SK-N-SH (cell line): Measurements from ENCODE around the gene WASHC3. TPM values are rescaled to one million over a fixed set of nuclear protein-coding genes. Genes with fewer than 3 reads are reported as not detected.

Source experiments
- CTCF ChIA-PET: fragments of 300-600, 350-600 bp; formaldehyde crosslinking; extraction: SDS; loops from one replicate; lab custom pipeline; 2021; lab: Yijun Ruan, JAX
- POLR2A ChIA-PET: fragments of 350-600 bp; sonication (Branson Sonifier 250); formaldehyde crosslinking; extraction: SDS; loops from one replicate; lab custom pipeline; 2020; ENCODE audit warnings: antibody characterized with exemption, inconsistent platforms; lab: Yijun Ruan, JAX
- DNase-seq: peaks from one replicate; pipeline ENCODE4 v3.0.0; 2012
- H2AFZ ChIP-seq: fragments of 200-600 bp; sonication (generic); 2 replicates; pipeline ENCODE4 v1.8.1; 2016; ENCODE audit warnings: antibody characterized with exemption, mild to moderate bottlenecking, low read depth
- H3F3A ChIP-seq: fragments of 200-600 bp; sonication (generic); replicated peaks from 2 replicates; pipeline ENCODE3; 2016; ENCODE audit warnings: antibody characterized with exemption, mild to moderate bottlenecking; ENCODE audit not compliant: insufficient read depth
- H3K27ac ChIP-seq, 2 experiments: fragments of 200-500 bp in 1 of 2; fragments of 200-600 bp in 1 of 2; sonication (Bioruptor generic) in 1 of 2; sonication (generic), shearing (Covaris generic) in 1 of 2; 2 replicates each; pipeline versions ENCODE4 v1.5.1 to v1.6.1; 2014 to 2016; ENCODE audit warnings: low read depth in 2 of 2, inconsistent platforms in 1 of 2, low read length in 1 of 2, mild to moderate bottlenecking in 1 of 2, mixed read lengths in 1 of 2
- H3K27me3 ChIP-seq: fragments of 200-600 bp; sonication (generic), shearing (Covaris generic); 2 replicates; pipeline ENCODE4 v1.6.1; 2016; ENCODE audit warnings: mixed run types; ENCODE audit not compliant: insufficient read depth
- H3K36me3 ChIP-seq, 2 experiments: fragments of 200-500 bp in 1 of 2; fragments of 200-600 bp in 1 of 2; sonication (Bioruptor generic) in 1 of 2; sonication (generic) in 1 of 2; replicated peaks in 1 of 2; 2 replicates each; pipeline versions ENCODE3 to v1.5.1; 2014 to 2016; ENCODE audit warnings: low read length in 1 of 2, mild to moderate bottlenecking in 1 of 2; ENCODE audit not compliant: insufficient read depth in 2 of 2, control insufficient read depth in 1 of 2
- H3K4me1 ChIP-seq, 2 experiments: fragments of 200-500 bp in 1 of 2; fragments of 200-600 bp in 1 of 2; sonication (Bioruptor generic) in 1 of 2; sonication (generic), shearing (Covaris generic) in 1 of 2; 2 replicates each; pipeline versions ENCODE4 v1.5.1 to v1.6.1; 2014 to 2016; ENCODE audit warnings: low read depth in 1 of 2, low read length in 1 of 2, mixed run types in 1 of 2; ENCODE audit not compliant: insufficient read depth in 2 of 2, control insufficient read depth in 1 of 2
- H3K4me2 ChIP-seq: fragments of 200-600 bp; sonication (generic), shearing (Covaris generic); 2 replicates; pipeline ENCODE4 v1.6.1; 2017; ENCODE audit warnings: mixed run types
- H3K4me3 ChIP-seq, 2 experiments: fragments of 200-500 bp in 1 of 2; fragments of 200-600 bp in 1 of 2; sonication (Bioruptor generic) in 1 of 2; sonication (generic), shearing (Covaris generic) in 1 of 2; 2 replicates each; pipeline versions ENCODE4 v1.5.1 to v1.8.1; 2014 to 2016; ENCODE audit warnings: low read depth in 2 of 2, inconsistent platforms in 1 of 2, low read length in 1 of 2, mild to moderate bottlenecking in 1 of 2, mixed read lengths in 1 of 2, moderate library complexity in 1 of 2
- H3K79me2 ChIP-seq: fragments of 200-600 bp; sonication (generic); 2 replicates; pipeline ENCODE4 v1.8.1; 2017; ENCODE audit warnings: mild to moderate bottlenecking; ENCODE audit not compliant: insufficient read depth
- H3K9ac ChIP-seq: fragments of 200-600 bp; sonication (generic); 2 replicates; pipeline ENCODE4 v1.6.1; 2017; ENCODE audit warnings: mixed run types
- H3K9me2 ChIP-seq: fragments of 200-600 bp; sonication (generic); 2 replicates; pipeline ENCODE4 v1.6.1; 2017; ENCODE audit warnings: mixed run types
- H3K9me3 ChIP-seq: fragments of 200-600 bp; sonication (generic); 2 replicates; pipeline ENCODE4 v1.6.1; 2017; ENCODE audit warnings: mixed run types, mild to moderate bottlenecking, moderate library complexity
- H4K20me1 ChIP-seq: fragments of 200-600 bp; sonication (generic); 2 replicates; pipeline ENCODE4 v1.6.1; 2017; ENCODE audit warnings: mild to moderate bottlenecking, mixed run types; ENCODE audit not compliant: insufficient read depth
- CHD2 ChIP-seq: fragments of 150-350 bp; IDR thresholded peaks from 2 replicates; pipeline ENCODE4 v1.6.1; 2018; ENCODE audit warnings: low read length; ENCODE audit not compliant: partially characterized antibody
- ELF1 ChIP-seq: IDR thresholded peaks from 2 replicates; pipeline ENCODE4 v1.4.0; 2012
- EP300 ChIP-seq, 2 experiments: IDR thresholded peaks; 2 replicates each; pipeline versions ENCODE4 v1.4.0 to v1.6.1; 2012; ENCODE audit warnings: borderline replicate concordance in 1 of 2, low read depth in 1 of 2, low read length in 1 of 2
- FOSL2 ChIP-seq: IDR thresholded peaks from 2 replicates; pipeline ENCODE4 v1.4.0; 2012; ENCODE audit warnings: low read depth, mild to moderate bottlenecking, moderate library complexity, borderline replicate concordance
- GABPA ChIP-seq: IDR thresholded peaks from 2 replicates; pipeline ENCODE4 v1.4.0; 2012; ENCODE audit warnings: low read depth, mild to moderate bottlenecking
- GATA2 ChIP-seq: sonication (generic); formaldehyde crosslinking; IDR thresholded peaks from 2 replicates; pipeline ENCODE4 v1.5.0; 2020; ENCODE audit warnings: mild to moderate bottlenecking, missing genetic modification reagents
- JUND ChIP-seq: IDR thresholded peaks from 2 replicates; pipeline ENCODE4 v1.4.0; 2012
- NFIC ChIP-seq: IDR thresholded peaks from 2 replicates; pipeline ENCODE4 v1.4.0; 2012; ENCODE audit warnings: borderline replicate concordance
- POLR2AphosphoS5 ChIP-seq: IDR thresholded peaks from 2 replicates; pipeline ENCODE4 v1.6.1; 2012; ENCODE audit warnings: low read depth, low read length
- RCOR1 ChIP-seq: fragments of 150-350 bp; IDR thresholded peaks from 2 replicates; pipeline ENCODE4 v1.6.1; 2017; ENCODE audit warnings: antibody characterized with exemption, low read length
- RXRA ChIP-seq: IDR thresholded peaks from 2 replicates; pipeline ENCODE4 v1.4.0; 2012; ENCODE audit warnings: low read depth, mild to moderate bottlenecking, borderline replicate concordance
- SIN3A ChIP-seq: IDR thresholded peaks from 2 replicates; pipeline ENCODE4 v1.6.1; 2012; ENCODE audit warnings: low read depth, mild to moderate bottlenecking, low read length, moderate library complexity, borderline replicate concordance
- SMC3 ChIP-seq: IDR thresholded peaks from 2 replicates; pipeline ENCODE4 v1.6.1; 2012; ENCODE audit warnings: low read depth, low read length, improper control_type of control experiment
- TCF12 ChIP-seq: IDR thresholded peaks from 2 replicates; pipeline ENCODE4 v1.4.0; 2012
- TEAD4 ChIP-seq: IDR thresholded peaks from 2 replicates; pipeline ENCODE4 v1.4.0; 2012; ENCODE audit warnings: mild to moderate bottlenecking, borderline replicate concordance; ENCODE audit not compliant: insufficient read depth
- WGBS: methylation state at CpG from one replicate; pipeline ENCODE4 v1.1.6; 2017; ENCODE audit warnings: low lambda C conversion rate; 5-methylcytosine and 5-hydroxymethylcytosine counted together
- polyA plus RNA-seq, 3 experiments: library from polyadenylated mRNA; depleted of rRNA; stranded (reverse); fragments of >200 nt; gene quantifications; 2 replicates each; pipeline ENCODE4 v1.2.3, GENCODE V29; 2012
- TF ChIP-seq, protein P1 (sequence below): IDR thresholded peaks from 2 replicates; pipeline ENCODE4 v1.4.0; 2012; ENCODE audit warnings: low read depth, borderline replicate concordance
- TF ChIP-seq, protein P2 (sequence below): IDR thresholded peaks from 2 replicates; pipeline ENCODE4; 2012
- TF ChIP-seq, protein P3 (sequence below): fragments of 150-350 bp; IDR thresholded peaks from 2 replicates; pipeline ENCODE4 v1.6.1; 2017; ENCODE audit warnings: antibody characterized with exemption, low read length, low read depth, borderline replicate concordance

The WASHC3 gene
- polyA plus RNA-seq, 1 of the 3 experiments (the other 2 are of a cell fraction) = 28.5 TPM

DNA sequence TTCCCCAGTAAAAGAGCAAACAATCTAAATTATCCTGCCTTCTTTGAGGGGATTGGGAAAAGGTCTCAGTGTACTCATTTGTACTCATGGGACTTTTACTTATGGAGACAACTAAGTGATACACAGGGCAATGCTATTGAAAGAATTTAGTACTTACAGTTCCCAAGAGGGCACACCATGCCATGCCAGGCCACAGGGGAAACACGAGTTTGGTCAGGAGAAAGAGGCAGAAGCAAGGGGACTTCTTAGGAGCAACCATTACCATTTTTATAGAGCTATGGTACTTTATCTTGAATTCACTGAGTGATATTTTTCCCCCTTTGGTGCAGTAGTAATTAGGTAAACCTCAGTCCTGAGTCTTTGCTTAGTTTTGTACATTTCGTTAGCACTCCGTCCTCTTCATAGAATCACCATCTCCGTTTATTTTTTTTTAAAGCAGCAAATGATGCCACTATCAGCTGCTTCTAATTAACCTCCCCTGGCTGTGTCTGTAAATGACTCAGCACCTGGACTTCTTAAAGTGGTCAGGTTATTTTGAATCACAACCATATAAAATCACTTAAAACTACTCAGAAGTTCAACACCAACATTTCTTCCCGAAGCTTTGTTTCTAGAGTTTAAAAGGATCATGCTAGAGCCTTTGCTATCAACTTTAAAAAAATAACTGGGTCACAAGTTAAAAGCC, 5.9 kb upstream of the WASHC3 start:
- no peaks in the 10 kb centered on the region for H4K20me1 ChIP-seq
- H3K9me3 ChIP-seq = no peaks in the 10 kb centered on the region
- TF ChIP-seq NFIC = no peak
- TF ChIP-seq EP300 (IDR thresholded peaks at IDR 0.05; ENCODE audit: borderline replicate concordance in 1 of 2, low read depth in 1 of 2, low read length in 1 of 2) = peak in 1 of 2 experiments; percentile 11; a peak in 1 of 4 replicates
- TF ChIP-seq CHD2 = no peak
- no peak for TF ChIP-seq JUND
- no peak for TF ChIP-seq ELF1
- no peak for TF ChIP-seq SMC3
- no peak for TF ChIP-seq GATA2 (CRISPR knock-in tag)
- TF ChIP-seq FOSL2 = peak; percentile 60
- TF ChIP-seq SIN3A = no peak
- TF ChIP-seq, protein P1, sequence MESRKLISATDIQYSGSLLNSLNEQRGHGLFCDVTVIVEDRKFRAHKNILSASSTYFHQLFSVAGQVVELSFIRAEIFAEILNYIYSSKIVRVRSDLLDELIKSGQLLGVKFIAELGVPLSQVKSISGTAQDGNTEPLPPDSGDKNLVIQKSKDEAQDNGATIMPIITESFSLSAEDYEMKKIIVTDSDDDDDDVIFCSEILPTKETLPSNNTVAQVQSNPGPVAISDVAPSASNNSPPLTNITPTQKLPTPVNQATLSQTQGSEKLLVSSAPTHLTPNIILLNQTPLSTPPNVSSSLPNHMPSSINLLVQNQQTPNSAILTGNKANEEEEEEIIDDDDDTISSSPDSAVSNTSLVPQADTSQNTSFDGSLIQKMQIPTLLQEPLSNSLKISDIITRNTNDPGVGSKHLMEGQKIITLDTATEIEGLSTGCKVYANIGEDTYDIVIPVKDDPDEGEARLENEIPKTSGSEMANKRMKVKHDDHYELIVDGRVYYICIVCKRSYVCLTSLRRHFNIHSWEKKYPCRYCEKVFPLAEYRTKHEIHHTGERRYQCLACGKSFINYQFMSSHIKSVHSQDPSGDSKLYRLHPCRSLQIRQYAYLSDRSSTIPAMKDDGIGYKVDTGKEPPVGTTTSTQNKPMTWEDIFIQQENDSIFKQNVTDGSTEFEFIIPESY = no peak
- 0 out of 2 replicates have a peak, but pooled peaks have one; percentile 28 for TF ChIP-seq POLR2AphosphoS5
- TF ChIP-seq RCOR1 = no peak
- TF ChIP-seq RXRA = no peak
- TF ChIP-seq, protein P2, sequence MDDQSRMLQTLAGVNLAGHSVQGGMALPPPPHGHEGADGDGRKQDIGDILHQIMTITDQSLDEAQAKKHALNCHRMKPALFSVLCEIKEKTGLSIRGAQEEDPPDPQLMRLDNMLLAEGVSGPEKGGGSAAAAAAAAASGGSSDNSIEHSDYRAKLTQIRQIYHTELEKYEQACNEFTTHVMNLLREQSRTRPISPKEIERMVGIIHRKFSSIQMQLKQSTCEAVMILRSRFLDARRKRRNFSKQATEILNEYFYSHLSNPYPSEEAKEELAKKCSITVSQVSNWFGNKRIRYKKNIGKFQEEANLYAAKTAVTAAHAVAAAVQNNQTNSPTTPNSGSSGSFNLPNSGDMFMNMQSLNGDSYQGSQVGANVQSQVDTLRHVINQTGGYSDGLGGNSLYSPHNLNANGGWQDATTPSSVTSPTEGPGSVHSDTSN = no peak
- no peak for TF ChIP-seq GABPA
- TF ChIP-seq TEAD4 = no peak
- TF ChIP-seq, protein P3, sequence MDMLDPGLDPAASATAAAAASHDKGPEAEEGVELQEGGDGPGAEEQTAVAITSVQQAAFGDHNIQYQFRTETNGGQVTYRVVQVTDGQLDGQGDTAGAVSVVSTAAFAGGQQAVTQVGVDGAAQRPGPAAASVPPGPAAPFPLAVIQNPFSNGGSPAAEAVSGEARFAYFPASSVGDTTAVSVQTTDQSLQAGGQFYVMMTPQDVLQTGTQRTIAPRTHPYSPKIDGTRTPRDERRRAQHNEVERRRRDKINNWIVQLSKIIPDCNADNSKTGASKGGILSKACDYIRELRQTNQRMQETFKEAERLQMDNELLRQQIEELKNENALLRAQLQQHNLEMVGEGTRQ = no peak
- peak; percentile 87 for TF ChIP-seq TCF12
- peaks cover 3% of the 10 kb centered on the region for H3F3A ChIP-seq
- H3K9me2 ChIP-seq = no peaks in the 10 kb centered on the region
- peaks cover 0 to 4% of the 10 kb centered on the region in 2 experiments for H3K36me3 ChIP-seq
- DNase-seq = no peak
- no peak overlapping the region for H2AFZ ChIP-seq
- POLR2A ChIA-PET = no interaction called here
- no peak overlapping the region for H3K4me2 ChIP-seq
- peak overlapping the region; percentile 9 to 34; a peak in 1 of 4 replicates for H3K27ac ChIP-seq
- peaks cover 7 to 10% of the 10 kb centered on the region in 2 experiments; a peak in 3 of 4 replicates for H3K4me1 ChIP-seq
- CTCF ChIA-PET = interaction anchor here (0.6 to 1.5 kb wide), 3 partner anchors 15 to 617 kb away, joined by 3 to 4 read pairs (median 3); no protein-coding TSS in a partner anchor
- no peaks in the 10 kb centered on the region for H3K79me2 ChIP-seq
- no peak overlapping the region for H3K4me3 ChIP-seq
- no peaks in the 10 kb centered on the region for H3K27me3 ChIP-seq
- WGBS = 64% methylated on average over 5 of the region's 5 CpGs
- H3K9ac ChIP-seq = no peak overlapping the region
